GM21723 (cell line): Measurements from ENCODE around the gene KLK13.

Experiments
- ATAC-seq: cut with Tn5 transposase; IDR thresholded peaks from one replicate; pipeline ENCODE4 v1.9.1; 2021; ENCODE audit warnings: mild to moderate bottlenecking, moderate library complexity; ENCODE audit not compliant: unreplicated experiment

Gene KLK13

GRCh38 chr19:51065221-51065960, 499 bp upstream of the KLK13 start:
- ATAC-seq: no peak

GRCh38 chr19:51063664-51064063, 1.2 kb downstream of the KLK13 start:
- no peak for ATAC-seq

- ATAC-seq: no peak
Observed at GRCh38 chr19:51060973-51061372, 3.9 kb downstream of the KLK13 start.

GRCh38 chr19:51060336-51060735, 4.6 kb downstream of the KLK13 start:
- ATAC-seq: no peak

- ATAC-seq: no peak
Observed at GRCh38 chr19:51059715-51060114, 5.2 kb downstream of the KLK13 start.

- ATAC-seq: no peak
Observed at GRCh38 chr19:51055866-51056265, 9.0 kb downstream of the KLK13 start.

GRCh38 chr19:51047031-51047335, 17.9 kb downstream of the KLK13 start:
- ATAC-seq: no peak

- ATAC-seq: no peak
Observed at GRCh38 chr19:51044327-51044726, 20.6 kb downstream of the KLK13 start.

- no peak for ATAC-seq
Observed at GRCh38 chr19:51043497-51043896, 21.4 kb downstream of the KLK13 start.

GRCh38 chr19:51040151-51040550, 24.7 kb downstream of the KLK13 start:
- ATAC-seq: no peak

- ATAC-seq: no peak
Observed at GRCh38 chr19:51036519-51036918, 28.4 kb downstream of the KLK13 start.

GRCh38 chr19:51034704-51035103, 30.2 kb downstream of the KLK13 start, which contains the start of gene KLK12:
Gene KLK12, minus strand, starts transcription at chr19:51035002. Its CDS starts 381 bp downstream, at chr19:51034621.
- no peak for ATAC-seq

GRCh38 chr19:51031880-51032225, 33.0 kb downstream of the KLK13 start:
- no peak for ATAC-seq

- ATAC-seq: no peak
Observed at GRCh38 chr19:51031220-51031879, 33.5 kb downstream of the KLK13 start.

GRCh38 chr19:51030631-51031030, 34.3 kb downstream of the KLK13 start:
- ATAC-seq: no peak

GRCh38 chr19:51029718-51030117, 35.2 kb downstream of the KLK13 start:
- ATAC-seq: no peak

- ATAC-seq: no peak
Observed at GRCh38 chr19:51027873-51028272, 37.0 kb downstream of the KLK13 start.

GRCh38 chr19:51027126-51027806, 37.6 kb downstream of the KLK13 start:
- ATAC-seq: no peak

GRCh38 chr19:51026554-51026831, 38.4 kb downstream of the KLK13 start, which contains the start of gene KLK11:
Gene KLK11, minus strand, starts transcription at chr19:51026616. Its CDS starts 985 bp downstream, at chr19:51025631.
- ATAC-seq: no peak

- no peak for ATAC-seq
Observed at GRCh38 chr19:51025809-51026553, 38.9 kb downstream of the KLK13 start.

GRCh38 chr19:51025401-51025800, 39.5 kb downstream of the KLK13 start:
- ATAC-seq: no peak

GRCh38 chr19:51024924-51025323, 40.0 kb downstream of the KLK13 start:
- ATAC-seq: no peak
